HFF-Myc (cell line): Measurements from ENCODE around the gene DHFR2.
"Not testable (repeated sequence)": the region's sequence is repeated elsewhere in the genome, so short reads cannot be mapped to it uniquely, and the experiment has no call there.

Experiments
- DNase-seq: peaks from one replicate; pipeline ENCODE4 v3.0.0-alpha.2; 2011; ENCODE audit warnings: low read depth; ENCODE audit errors: extremely low read depth
- H3K4me3 ChIP-seq: replicated peaks from 2 replicates; pipeline ENCODE4 v1.5.1; 2011; ENCODE audit warnings: low read depth, mild to moderate bottlenecking, control low read depth, low read length
- TF ChIP-seq, protein P1 (sequence below): IDR thresholded peaks from 2 replicates; pipeline ENCODE4 v1.5.1; 2012; ENCODE audit warnings: mild to moderate bottlenecking, low read depth, low read length, control low read depth; ENCODE audit errors: missing control alignments

The DHFR2 gene

DNA sequence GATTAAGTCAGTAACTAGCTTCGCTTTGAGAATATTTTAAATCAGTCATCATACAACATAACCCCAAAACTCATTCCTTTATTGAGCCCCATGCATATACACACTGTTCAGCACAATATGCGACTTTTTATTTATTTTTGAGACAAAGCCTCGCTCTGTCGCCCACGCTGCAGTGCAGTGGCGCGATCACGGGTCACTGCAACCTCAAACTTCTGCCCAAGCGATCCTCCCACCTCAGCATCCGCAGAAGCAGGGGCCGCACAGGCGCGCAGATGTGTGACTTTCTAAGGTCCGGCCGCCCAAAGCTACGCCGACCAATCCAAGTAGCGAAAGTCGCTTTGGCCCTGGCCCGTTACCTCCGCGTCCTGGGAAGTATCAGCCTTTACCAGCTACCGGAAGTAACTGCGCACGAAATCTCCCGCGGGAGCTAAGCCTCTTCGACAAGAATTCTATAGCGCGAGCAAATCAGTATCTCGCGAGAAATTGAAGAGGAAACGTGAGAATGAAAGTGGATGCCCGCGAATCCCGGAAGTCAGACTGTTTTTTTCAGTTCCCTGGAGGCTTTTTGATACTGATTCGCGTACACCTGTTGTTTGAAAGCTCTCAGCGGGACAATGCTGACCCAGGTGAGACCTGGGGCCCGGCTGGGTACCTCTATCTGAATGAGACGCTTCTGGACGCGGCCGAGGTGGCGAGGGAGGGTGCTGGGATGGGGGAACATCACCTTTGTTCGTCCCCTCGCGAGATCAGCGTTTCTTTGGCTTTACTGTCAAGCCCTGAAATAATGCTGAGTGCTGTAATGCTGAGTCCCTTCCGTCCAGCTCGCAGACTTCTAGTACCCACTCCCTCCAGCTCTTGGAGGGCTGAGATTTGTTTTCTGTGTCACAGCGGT is at the start of gene DHFR2, which contains the start of gene NSUN3:
DHFR2 (minus strand) TSS at position 404 of the 892 bp plus-strand sequence. CDS start 1,405 bp downstream, outside the sequence.
NSUN3 (plus strand) TSS at position 549 of the 892 bp plus-strand sequence; CDS start at position 615, 66 bp downstream.
- peak; percentile 96 for DNase-seq
- TF ChIP-seq, protein P1, sequence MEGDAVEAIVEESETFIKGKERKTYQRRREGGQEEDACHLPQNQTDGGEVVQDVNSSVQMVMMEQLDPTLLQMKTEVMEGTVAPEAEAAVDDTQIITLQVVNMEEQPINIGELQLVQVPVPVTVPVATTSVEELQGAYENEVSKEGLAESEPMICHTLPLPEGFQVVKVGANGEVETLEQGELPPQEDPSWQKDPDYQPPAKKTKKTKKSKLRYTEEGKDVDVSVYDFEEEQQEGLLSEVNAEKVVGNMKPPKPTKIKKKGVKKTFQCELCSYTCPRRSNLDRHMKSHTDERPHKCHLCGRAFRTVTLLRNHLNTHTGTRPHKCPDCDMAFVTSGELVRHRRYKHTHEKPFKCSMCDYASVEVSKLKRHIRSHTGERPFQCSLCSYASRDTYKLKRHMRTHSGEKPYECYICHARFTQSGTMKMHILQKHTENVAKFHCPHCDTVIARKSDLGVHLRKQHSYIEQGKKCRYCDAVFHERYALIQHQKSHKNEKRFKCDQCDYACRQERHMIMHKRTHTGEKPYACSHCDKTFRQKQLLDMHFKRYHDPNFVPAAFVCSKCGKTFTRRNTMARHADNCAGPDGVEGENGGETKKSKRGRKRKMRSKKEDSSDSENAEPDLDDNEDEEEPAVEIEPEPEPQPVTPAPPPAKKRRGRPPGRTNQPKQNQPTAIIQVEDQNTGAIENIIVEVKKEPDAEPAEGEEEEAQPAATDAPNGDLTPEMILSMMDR: no peak
- H3K4me3 ChIP-seq: peak within 1 kb of the TSS; percentile 62

DNA sequence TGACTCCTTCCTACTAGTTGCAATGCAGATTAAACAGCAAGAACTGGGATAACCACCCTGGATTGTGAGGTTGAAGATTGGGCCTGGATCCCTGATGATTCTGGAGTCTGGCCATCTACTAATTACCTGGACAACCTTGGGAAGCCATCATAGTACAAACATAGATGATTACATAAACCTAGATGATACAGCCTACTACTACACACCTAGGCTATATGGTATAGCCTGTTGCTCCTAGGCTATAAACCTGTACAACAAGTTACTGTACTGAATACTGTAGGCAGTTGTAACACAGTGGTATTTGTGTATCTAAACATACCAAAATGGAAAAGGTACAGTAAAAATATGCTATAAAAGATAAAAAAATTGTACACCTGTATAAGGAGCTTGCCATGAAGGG is 48.1 kb upstream of the DHFR2 start:
- no peak for DNase-seq
- H3K4me3 ChIP-seq: no peak overlapping the region
- TF ChIP-seq, protein P1: no peak

DNA sequence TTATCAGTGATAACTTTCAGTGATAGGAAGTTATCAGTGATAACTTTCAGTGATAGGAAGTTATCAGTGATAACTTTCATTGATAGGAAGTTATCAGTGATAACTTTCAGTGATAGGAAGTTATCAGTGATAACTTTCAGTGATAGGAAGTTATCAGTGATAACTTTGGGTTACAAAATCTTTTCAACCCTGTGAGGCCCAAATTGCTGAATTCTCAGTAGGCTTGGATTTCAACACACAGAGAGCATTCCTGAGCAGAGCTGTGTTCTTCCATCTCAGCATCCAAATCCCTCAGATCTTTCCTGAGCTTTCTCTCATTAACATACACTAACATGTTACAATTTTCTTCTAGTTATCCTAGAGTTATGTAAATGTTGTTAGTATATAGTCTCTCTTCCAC is 47.5 kb upstream of the DHFR2 start:
- H3K4me3 ChIP-seq, DNase-seq: not testable (repeated sequence)

DNA sequence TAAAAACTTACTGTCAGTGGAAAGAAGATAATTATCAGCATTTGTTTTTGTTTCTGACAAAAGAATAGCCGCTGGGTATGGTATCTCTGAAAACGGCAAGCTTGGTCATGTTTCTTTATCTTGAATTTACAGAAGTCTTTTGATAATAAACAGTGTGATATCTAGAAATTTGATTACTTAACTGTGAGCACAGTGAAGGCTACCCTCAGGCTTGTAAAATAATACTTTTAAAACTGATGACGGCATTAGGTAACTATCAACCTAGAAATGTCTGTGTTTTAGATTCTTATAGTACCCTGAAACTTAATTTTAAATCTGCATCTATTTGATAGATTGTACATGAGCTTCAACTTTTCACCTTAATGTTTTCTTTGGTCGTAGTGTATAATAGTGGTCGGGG is 43.6 kb upstream of the DHFR2 start:
- DNase-seq: no peak
- TF ChIP-seq, protein P1: no peak
- H3K4me3 ChIP-seq: no peak overlapping the region

DNA sequence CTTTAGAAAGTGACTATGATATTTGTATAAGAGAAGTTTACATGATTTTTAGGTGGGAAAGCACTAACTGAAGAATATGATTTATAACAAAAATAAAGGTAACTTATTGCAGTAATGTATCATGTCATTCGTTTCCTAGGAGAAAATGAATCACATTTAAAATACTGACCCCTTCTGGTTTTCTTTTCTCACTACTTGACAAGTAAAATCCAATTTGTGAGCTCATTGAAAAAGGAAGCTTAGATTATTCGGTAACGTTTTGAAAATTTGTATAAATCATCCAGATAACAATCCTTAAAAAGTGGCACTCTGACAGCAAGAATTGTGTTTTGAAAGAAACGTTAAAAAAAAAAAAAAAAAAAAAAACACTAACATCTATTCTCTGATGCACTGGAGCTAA is 39.1 kb upstream of the DHFR2 start:
- TF ChIP-seq, protein P1: no peak

DNA sequence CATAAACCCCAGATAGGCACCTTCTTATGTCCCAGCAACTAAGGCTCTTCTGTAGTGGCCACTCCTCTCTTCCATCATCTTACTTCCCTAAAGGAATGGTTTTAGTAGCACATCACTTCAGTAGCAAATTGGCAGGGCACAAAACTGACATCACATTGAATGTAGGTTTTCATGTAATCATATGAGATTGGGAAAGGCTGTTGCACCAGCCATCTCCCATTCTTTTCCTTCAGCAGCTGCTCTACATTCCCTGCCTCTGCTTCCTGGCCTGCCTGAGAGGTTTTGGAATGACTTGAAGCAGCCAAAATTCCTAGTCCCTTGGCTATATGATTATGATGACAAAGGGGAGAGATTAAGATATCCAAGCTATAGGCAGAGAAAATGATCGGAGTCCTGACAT is 36.6 kb upstream of the DHFR2 start:
- TF ChIP-seq, protein P1: no peak
- DNase-seq: no peak
- H3K4me3 ChIP-seq: no peak overlapping the region

More for the DNA sequence above, 39.1 kb upstream of the DHFR2 start:
- DNase-seq: no peak
- no peak overlapping the region for H3K4me3 ChIP-seq

DNA sequence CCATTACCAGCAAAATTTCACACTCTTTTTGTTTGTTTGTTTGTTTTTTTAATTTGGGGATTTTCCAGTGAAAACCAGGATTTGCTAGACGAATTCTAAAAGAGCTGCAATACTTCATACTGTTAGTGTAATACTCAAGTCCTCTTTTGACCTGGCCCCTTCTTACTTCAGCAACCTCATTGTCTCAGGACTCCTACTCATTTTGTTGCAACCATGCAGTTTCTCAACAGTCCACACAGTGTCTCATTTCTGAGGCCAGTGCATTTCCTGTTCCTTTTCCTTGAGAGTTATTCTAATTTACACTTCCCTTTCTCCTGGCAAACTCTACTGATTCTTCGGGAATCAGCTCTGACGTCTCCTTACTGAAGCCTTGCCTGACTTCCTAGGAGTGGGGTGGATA is 35.7 kb upstream of the DHFR2 start:
- no peak for DNase-seq
- H3K4me3 ChIP-seq: no peak overlapping the region
- TF ChIP-seq, protein P1: no peak
